GM12891 (cell line): ENCODE measurements around the gene KLHL10.
"Not testable (repeated sequence)": the region's sequence is repeated elsewhere in the genome, so short reads cannot be mapped to it uniquely, and the experiment has no call there.

Experiments used
- DNase-seq: peaks from one replicate; pipeline ENCODE4 v3.0.0; 2011; ENCODE audit warnings: low spot score; ENCODE audit not compliant: insufficient read length
- FAIRE-seq: peaks from 2 replicates; lab custom pipeline; 2011; peaks lifted over from hg19 to GRCh38; lab: Jason Lieb, UNC
- PAX5 ChIP-seq: IDR thresholded peaks from 2 replicates; pipeline ENCODE4 v1.6.1; 2011; ENCODE audit warnings: low read length, moderate library complexity, mild to moderate bottlenecking; ENCODE audit not compliant: insufficient read depth, severe bottlenecking
- POLR2A ChIP-seq: IDR thresholded peaks from 2 replicates; pipeline ENCODE4 v1.6.1; 2011; ENCODE audit warnings: low read depth, low read length, control low read depth
- POLR2AphosphoS5 ChIP-seq: IDR thresholded peaks from 2 replicates; pipeline ENCODE4 v1.6.1; 2011; ENCODE audit warnings: low read depth, low read length, control low read depth
- POU2F2 ChIP-seq: IDR thresholded peaks from 2 replicates; pipeline ENCODE4 v1.6.1; 2011; ENCODE audit warnings: low read depth, mild to moderate bottlenecking, control low read depth, low read length, moderate library complexity
- SPI1 ChIP-seq: IDR thresholded peaks from 2 replicates; pipeline ENCODE4 v1.6.1; 2011; ENCODE audit warnings: low read depth, low read length, control low read depth
- TAF1 ChIP-seq: IDR thresholded peaks from 2 replicates; pipeline ENCODE4 v1.6.1; 2011; ENCODE audit warnings: low read depth, low read length, control low read depth

Gene KLHL10

GRCh38 chr17:41813699-41814124 lies 23.9 kb upstream of the KLHL10 start:
- TF ChIP-seq POLR2A (no peak), PAX5 (no peak), POU2F2 (no peak), SPI1 (no peak), TAF1 (no peak), POLR2AphosphoS5 (no peak)
- no peak for DNase-seq
- FAIRE-seq = no peak

DNA sequence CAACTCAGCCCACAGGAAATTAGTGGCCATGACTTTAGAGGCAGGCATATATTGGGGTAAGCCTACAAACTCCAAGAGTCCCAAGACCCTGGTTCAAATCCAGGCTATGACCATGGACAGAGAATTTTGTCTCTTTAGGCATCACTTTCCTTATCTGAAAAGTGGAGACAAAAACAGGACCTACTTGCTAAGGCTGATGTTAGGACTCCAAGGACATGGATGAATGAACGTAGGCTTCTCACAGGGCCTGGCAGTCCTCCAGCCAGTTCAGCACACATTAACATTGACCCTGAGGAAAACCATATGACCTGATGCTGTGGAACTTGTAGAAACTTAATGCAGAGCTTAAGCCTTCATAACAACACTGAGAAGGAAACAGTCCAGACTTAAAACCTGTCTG lies 23.4 kb upstream of the KLHL10 start:
- FAIRE-seq (no peak), DNase-seq (no peak)
- TF ChIP-seq POLR2AphosphoS5 (no peak), SPI1 (no peak), POU2F2 (no peak), PAX5 (no peak), TAF1 (no peak), POLR2A (no peak)

DNA sequence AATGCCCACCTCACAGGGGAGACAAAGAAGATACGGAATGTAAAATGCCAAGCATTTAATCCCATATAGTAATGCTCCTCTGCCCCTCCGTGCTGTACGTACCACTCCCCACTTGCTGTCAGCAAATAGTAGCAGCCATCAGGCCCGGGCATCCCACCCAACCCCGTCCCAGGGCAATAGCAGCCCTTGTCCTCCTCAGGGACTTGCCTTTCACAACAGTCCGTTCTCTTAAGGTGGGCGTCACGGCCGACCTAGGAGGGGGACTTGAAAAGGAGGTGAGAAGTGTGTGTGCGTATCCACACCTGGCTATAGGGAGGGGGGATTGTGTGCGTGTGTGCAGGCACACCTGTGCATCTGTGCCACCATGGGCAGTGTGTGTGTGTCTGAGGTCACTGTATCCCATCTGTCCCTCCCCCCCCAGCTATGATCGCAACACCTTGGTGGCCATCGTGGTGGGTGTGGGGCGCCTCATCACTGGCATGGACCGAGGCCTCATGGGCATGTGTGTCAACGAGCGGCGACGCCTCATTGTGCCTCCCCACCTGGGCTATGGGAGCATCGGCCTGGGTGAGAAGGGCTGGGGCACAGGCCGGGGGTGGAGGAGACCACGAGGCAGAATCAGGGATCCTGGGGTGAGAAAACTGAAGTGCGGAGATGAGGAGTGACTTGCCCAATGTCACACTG lies 20.8 kb upstream of the KLHL10 start:
- DNase-seq (no peak), FAIRE-seq (no peak)
- TF ChIP-seq POLR2AphosphoS5 (no peak), POU2F2 (no peak), SPI1 (no peak), POLR2A (no peak), TAF1 (no peak), PAX5 (no peak)

- TF ChIP-seq POLR2A (no peak), POLR2AphosphoS5 (no peak), POU2F2 (no peak), PAX5 (no peak), TAF1 (no peak), SPI1 (no peak)
- DNase-seq (no peak), FAIRE-seq (no peak)
Measured at GRCh38 chr17:41818024-41818423, 19.6 kb upstream of the KLHL10 start.

GRCh38 chr17:41821776-41822175 lies 15.8 kb upstream of the KLHL10 start:
- FAIRE-seq (no peak), DNase-seq (no peak)
- TF ChIP-seq POLR2AphosphoS5 (no peak), TAF1 (no peak), POLR2A (no peak), SPI1 (no peak), PAX5 (no peak)

DNA sequence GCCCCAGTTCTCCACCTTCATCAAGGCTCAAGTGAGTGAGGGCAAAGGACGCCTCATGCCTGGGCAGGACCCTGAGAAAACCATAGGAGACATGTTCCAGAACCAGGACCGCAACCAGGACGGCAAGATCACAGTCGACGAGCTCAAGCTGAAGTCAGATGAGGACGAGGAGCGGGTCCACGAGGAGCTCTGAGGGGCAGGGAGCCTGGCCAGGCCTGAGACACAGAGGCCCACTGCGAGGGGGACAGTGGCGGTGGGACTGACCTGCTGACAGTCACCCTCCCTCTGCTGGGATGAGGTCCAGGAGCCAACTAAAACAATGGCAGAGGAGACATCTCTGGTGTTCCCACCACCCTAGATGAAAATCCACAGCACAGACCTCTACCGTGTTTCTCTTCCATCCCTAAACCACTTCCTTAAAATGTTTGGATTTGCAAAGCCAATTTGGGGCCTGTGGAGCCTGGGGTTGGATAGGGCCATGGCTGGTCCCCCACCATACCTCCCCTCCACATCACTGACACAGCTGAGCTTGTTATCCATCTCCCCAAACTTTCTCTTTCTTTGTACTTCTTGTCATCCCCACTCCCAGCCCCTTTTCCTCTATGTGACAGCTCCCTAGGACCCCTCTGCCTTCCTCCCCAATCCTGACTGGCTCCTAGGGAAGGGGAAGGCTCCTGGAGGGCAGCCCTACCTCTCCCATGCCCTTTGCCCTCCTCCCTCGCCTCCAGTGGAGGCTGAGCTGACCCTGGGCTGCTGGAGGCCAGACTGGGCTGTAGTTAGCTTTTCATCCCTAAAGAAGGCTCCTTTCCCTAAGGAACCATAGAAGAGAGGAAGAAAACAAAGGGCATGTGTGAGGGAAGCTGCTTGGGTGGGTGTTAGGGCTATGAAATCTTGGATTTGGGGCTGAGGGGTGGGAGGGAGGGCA lies 15.1 kb upstream of the KLHL10 start:
- DNase-seq = no peak
- FAIRE-seq = no peak
- TF ChIP-seq SPI1 = no peak
- no peak for TF ChIP-seq TAF1

DNA sequence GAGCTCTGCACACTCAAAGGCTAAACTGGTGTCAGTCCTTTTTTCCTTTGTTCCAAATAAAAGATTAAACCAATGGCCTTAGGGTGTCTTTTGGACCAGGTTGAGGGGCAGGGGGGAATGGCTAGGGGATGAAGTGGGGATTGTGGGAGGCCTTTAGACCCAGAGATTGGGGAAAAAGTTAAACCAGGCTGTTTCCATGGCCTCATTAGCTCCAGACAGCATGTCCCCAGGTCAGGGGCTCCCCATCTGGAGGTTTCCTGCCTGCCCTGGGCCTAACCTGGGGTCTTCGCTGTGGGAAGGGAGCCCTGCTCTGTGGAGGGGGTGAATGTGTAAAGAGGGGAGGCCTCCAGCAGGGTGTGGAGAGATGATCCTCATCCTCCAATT lies 14.5 kb upstream of the KLHL10 start:
- no peak for TF ChIP-seq POU2F2
- DNase-seq (no peak), FAIRE-seq (no peak)

GRCh38 chr17:41823580-41823979 lies 14.0 kb upstream of the KLHL10 start:
- TF ChIP-seq POLR2A = no peak
- TF ChIP-seq TAF1 = no peak
- no peak for TF ChIP-seq POU2F2
- no peak for TF ChIP-seq POLR2AphosphoS5
- TF ChIP-seq SPI1 = no peak
- TF ChIP-seq PAX5 = no peak
- no peak for FAIRE-seq
- no peak for DNase-seq

GRCh38 chr17:41824086-41824485 lies 13.5 kb upstream of the KLHL10 start:
- no peak for FAIRE-seq
- TF ChIP-seq SPI1 (no peak), PAX5 (no peak), TAF1 (no peak), POU2F2 (no peak), POLR2A (no peak), POLR2AphosphoS5 (no peak)
- DNase-seq = no peak

DNA sequence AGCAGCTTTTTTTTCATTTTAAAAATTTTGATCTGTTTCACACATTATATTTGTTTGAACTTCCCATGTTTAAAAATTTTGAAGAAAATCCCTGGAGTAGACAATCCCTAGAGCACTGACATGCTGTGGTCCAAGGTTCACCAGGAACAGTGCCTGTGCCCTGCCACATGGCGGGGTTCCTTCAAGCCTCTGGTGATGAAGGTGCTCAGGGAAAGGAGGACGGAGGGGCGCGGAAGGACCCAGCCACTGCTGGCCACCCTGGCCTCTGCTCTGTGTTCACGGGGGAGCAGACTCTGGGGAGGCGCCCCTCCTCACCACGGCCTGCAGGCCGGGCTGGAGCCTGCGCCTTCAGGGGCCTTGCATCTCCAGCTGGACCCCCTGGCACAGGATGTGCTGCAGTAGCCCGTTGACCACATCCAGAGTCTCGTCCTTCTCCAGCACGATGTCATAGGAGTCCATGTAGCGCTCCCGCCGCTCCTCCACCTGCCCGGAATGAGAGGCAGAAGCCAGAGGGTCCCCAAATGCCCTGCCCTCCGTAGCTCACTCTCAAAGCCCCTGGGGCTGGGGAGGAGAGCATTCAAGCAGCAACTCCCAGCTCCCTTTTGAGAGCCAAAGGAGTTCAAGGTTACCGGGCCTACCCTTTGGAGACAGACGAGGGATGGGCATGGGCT lies 12.3 kb upstream of the KLHL10 start:
- DNase-seq (no peak), FAIRE-seq (no peak)
- TF ChIP-seq POLR2A (no peak), SPI1 (no peak), POLR2AphosphoS5 (no peak), TAF1 (no peak), PAX5 (no peak), POU2F2 (no peak)

GRCh38 chr17:41829961-41830360 lies 7.7 kb upstream of the KLHL10 start:
- not testable (repeated sequence) for FAIRE-seq, DNase-seq
